Type B pancreatic cell (in vitro differentiated cells): ENCODE data around the gene DLK1. TPM values are rescaled to one million over a fixed set of nuclear protein-coding genes. Genes with fewer than 3 reads are reported as not detected.

Experiments
- DNase-seq: peaks from one replicate; pipeline ENCODE4 v3.0.0; 2021; ENCODE audit warnings: mixed read lengths; ENCODE audit not compliant: unreplicated experiment; ENCODE audit errors: extremely low spot score
- H3K27ac Mint-ChIP-seq: 2 replicates; pipeline ENCODE4 v1.8.0; 2021; ENCODE audit warnings: mild to moderate bottlenecking, mixed read lengths
- H3K27me3 Mint-ChIP-seq: 2 replicates; pipeline ENCODE4 v1.8.0; 2021; ENCODE audit warnings: mixed read lengths
- H3K36me3 Mint-ChIP-seq: 2 replicates; pipeline ENCODE4 v1.8.0; 2021; ENCODE audit warnings: mixed read lengths
- H3K4me1 Mint-ChIP-seq: one replicate; pipeline ENCODE4 v1.8.0; 2021; ENCODE audit warnings: mixed read lengths; ENCODE audit not compliant: unreplicated experiment
- H3K4me3 Mint-ChIP-seq: 2 replicates; pipeline ENCODE4 v1.8.0; 2021; ENCODE audit warnings: mild to moderate bottlenecking, mixed read lengths
- H3K9me3 Mint-ChIP-seq: 2 replicates; pipeline ENCODE4 v1.8.0; 2021; ENCODE audit warnings: mixed read lengths
- CTCF ChIP-seq: fragments of 200-600 bp; sonication (generic); conservative IDR thresholded peaks from 2 replicates; pipeline ENCODE4 v1.5.0; 2021; ENCODE audit warnings: antibody characterized with exemption, mild to moderate bottlenecking
- total RNA-seq: library from RNA; stranded (reverse); gene quantifications from 2 replicates; pipeline ENCODE4 v1.2.1, GENCODE V29; 2021; ENCODE audit warnings: low replicate concordance

DLK1 gene
- total RNA-seq, 1 donor from 2014 or later: 149 TPM

- no peak for TF ChIP-seq CTCF
- Mint-ChIP-seq H3K36me3 (no peaks in the 10 kb centered on the region), H3K27me3 (peaks cover 39% of the 10 kb centered on the region), H3K9me3 (no peaks in the 10 kb centered on the region), H3K27ac (no peak overlapping the region), H3K4me3 (no peak overlapping the region), H3K4me1 (peaks cover 46% of the 10 kb centered on the region)
- no peak for DNase-seq
These were observed 53.0 kb downstream of the DLK1 start for GRCh38 chr14:100779691-100780080.

DNA sequence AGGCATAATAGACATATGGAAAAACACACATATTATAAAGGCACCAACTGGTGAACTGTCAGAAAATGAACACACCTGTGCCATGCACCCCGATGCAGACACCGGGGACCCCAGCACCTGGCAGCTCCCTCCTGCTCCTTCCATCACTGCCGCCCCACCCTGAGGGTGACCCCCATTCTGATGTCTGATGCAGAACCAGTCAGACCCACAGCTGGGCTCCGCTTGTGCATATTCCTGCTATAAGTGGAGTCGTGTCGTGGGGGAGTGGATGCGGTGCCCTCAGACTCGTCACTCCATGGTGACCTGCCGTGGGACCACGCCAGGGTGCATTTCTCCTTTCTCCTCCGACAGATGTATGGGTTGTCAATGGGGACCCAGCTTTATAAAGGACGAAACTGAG lies 53.6 kb downstream of the DLK1 start:
- Mint-ChIP-seq H3K27me3 (peaks cover 36% of the 10 kb centered on the region), H3K36me3 (no peaks in the 10 kb centered on the region), H3K27ac (no peak overlapping the region), H3K4me3 (no peak overlapping the region), H3K4me1 (peaks cover 46% of the 10 kb centered on the region), H3K9me3 (no peaks in the 10 kb centered on the region)
- no peak for TF ChIP-seq CTCF
- peak; percentile 37 for DNase-seq

DNA sequence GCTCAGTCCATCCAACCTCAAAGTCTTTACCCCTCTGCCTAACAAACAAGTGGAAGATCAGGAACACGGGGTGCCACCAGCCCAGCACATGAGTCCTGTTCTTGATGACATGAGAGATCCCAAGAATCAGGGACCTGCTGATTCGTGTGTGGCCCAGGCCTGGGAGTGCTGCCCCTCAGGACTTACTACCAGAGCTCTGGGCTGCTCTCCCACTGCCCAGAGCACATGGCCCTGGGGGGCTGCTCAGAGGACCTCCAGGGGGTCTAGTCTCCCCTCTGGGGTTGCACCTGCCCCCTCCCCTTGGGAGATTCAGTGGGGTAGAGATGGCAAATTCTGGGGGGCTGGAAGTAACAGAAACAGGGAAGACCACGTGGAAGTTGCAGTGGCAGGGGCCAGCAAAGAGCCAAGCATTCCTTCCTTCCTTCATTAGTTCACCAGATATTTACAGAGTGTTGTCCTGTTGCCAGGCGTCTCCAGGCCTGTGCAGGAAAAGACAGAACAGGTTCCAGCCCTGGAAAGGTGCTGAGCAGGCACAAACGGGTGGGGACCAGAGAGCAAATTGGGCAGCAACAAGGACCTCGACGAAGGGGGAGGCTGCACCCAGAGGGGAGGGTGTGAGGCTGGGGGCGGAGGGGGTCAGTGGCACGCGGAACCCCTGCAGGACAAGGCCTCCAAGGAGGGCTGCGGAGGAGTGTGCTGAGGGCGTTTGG lies 54.1 kb downstream of the DLK1 start:
- DNase-seq: peak; percentile 45
- no peak overlapping the region for H3K27ac Mint-ChIP-seq
- H3K9me3 Mint-ChIP-seq: no peaks in the 10 kb centered on the region
- peaks cover 52% of the 10 kb centered on the region for H3K4me1 Mint-ChIP-seq
- TF ChIP-seq CTCF: no peak
- no peaks in the 10 kb centered on the region for H3K36me3 Mint-ChIP-seq
- H3K4me3 Mint-ChIP-seq: no peak overlapping the region
- peaks cover 37% of the 10 kb centered on the region for H3K27me3 Mint-ChIP-seq

DNA sequence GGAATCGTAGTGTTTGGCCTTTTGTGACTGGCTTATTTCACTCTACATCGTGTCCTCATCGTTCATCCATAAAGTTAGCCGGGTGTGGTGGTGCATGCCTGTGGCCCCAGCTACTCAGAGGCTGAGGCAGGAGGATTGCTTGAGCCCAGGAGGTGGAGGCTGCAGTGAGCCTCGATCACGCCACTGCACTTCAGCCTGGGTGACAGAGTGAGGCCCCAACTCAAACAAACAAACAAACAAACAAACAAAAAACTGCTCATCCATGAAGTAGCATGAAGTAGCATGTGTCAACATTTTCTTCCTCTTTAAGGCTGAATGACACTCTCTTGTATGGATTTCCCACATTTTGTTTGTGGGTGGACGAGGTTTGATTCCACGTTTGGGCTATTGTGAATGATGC lies 55.3 kb downstream of the DLK1 start:
- H3K4me1 Mint-ChIP-seq: peaks cover 58% of the 10 kb centered on the region
- TF ChIP-seq CTCF: no peak
- H3K9me3 Mint-ChIP-seq: no peaks in the 10 kb centered on the region
- H3K36me3 Mint-ChIP-seq: no peaks in the 10 kb centered on the region
- peaks cover 34% of the 10 kb centered on the region for H3K27me3 Mint-ChIP-seq
- no peak overlapping the region for H3K4me3 Mint-ChIP-seq
- DNase-seq: no peak
- peak overlapping the region; percentile 59 for H3K27ac Mint-ChIP-seq

DNA sequence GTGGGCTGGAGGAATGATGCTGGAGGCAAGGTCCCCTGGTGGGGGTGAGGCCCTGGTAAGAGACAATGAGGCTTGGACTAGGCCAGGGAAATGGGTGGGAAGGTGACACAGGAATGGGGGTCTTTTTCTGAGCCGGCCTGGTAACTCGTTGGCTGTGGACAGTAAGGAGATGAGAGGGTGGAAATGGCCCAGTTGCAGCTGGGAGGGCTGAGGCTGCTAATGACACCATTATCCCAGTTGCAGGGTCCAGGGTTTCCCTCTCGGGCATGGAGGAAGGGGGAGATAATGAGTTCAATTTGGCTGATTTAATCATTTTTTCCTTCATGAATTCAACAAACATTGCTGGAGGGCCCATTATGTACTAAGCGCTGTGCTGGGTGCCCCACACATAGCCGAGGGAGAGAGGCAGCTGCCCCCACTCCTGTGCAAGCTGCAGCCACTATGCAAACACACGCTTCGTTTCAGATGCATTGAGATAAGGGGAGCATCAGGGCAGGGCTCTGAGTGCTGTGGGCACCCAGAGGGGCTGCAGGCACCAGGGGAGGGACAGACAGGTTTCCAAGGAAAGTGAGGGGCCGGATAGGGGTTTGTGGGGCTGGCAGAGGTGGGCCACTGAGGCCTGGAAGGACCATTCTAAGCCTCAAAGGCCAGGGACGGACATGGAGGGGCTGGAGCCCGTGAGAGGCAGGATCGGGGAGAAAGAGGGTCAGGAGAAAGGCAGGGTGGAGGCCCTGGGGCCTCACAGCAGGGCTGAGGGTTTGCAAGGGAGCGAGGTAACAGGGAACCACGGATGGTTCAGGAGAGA lies 56.0 kb downstream of the DLK1 start:
- no peak for DNase-seq
- H3K27ac Mint-ChIP-seq: peak overlapping the region; percentile 59
- H3K9me3 Mint-ChIP-seq: no peaks in the 10 kb centered on the region
- peaks cover 28% of the 10 kb centered on the region for H3K27me3 Mint-ChIP-seq
- no peak for TF ChIP-seq CTCF
- H3K4me1 Mint-ChIP-seq: peaks cover 54% of the 10 kb centered on the region
- H3K36me3 Mint-ChIP-seq: no peaks in the 10 kb centered on the region
- H3K4me3 Mint-ChIP-seq: peak overlapping the region; percentile 34
